ENCODE data around the gene MATK. TPM values are rescaled to one million over a fixed set of nuclear protein-coding genes. Genes with fewer than 3 reads are reported as not detected.
"Not testable (repeated sequence)": the region's sequence is repeated elsewhere in the genome, so short reads cannot be mapped to it uniquely, and the experiment has no call there.

MATK gene
- total and polyA plus RNA-seq, 7 donors, result 1.8 to 7.7 (median 6.6) TPM; not detected in 4

DNA sequence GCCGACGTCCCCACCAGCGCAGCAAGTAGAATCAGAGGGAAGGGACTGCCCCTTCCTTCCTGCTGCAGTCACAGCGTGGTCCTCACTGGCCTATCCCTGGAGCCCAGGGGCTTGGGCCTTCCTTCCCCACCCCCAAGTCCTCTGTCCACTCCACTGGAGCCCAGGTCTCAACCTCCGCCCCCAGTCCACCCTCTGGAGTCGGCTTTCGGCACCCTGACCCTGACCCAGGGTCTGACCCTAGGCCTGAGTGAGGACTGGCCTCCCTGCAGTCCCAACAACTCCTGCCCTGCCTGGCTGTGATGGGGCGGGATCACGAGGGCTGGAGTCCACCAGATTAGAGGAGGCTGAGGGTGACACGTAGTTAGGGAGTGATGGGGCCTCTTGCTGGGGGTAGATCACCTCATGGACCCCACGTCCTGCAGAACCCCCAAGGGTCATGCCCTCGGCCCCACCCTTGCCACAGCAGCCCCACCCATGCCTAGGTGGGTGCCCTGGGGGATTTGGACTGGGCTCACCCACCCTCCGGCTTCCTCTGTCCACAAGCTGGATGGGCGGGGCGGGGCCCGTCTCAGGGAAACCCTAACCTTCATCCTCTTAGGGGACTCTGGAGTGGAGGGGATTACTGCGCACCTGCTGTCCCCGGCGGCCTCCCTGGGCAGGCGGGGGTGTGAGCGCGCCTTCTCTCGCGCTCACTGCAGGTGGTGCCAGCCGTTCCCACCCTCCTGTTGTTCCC is 18.0 kb downstream of the MATK start:
- Histone ChIP-seq H3K27me3 (peaks cover 0 to 10% (median 0%) of the 10 kb centered on the region in 3 donors), H3K9me3 (no peaks in the 10 kb centered on the region), H3K27ac (no peak overlapping the region), H3K4me1 (peaks cover 0 to 11% (median 4%) of the 10 kb centered on the region in 4 donors), H3K36me3 (peaks cover 13 to 43% (median 27%) of the 10 kb centered on the region in 4 donors), H3K4me3 (no peak overlapping the region)
- no peak for TF ChIP-seq POLR2A (IDR thresholded peaks at IDR 0.05)
- TF ChIP-seq EP300 (IDR thresholded peaks at IDR 0.05), result no peak
- no peak for TF ChIP-seq POLR2AphosphoS5 (IDR thresholded peaks at IDR 0.05)
- TF ChIP-seq, protein P1, sequence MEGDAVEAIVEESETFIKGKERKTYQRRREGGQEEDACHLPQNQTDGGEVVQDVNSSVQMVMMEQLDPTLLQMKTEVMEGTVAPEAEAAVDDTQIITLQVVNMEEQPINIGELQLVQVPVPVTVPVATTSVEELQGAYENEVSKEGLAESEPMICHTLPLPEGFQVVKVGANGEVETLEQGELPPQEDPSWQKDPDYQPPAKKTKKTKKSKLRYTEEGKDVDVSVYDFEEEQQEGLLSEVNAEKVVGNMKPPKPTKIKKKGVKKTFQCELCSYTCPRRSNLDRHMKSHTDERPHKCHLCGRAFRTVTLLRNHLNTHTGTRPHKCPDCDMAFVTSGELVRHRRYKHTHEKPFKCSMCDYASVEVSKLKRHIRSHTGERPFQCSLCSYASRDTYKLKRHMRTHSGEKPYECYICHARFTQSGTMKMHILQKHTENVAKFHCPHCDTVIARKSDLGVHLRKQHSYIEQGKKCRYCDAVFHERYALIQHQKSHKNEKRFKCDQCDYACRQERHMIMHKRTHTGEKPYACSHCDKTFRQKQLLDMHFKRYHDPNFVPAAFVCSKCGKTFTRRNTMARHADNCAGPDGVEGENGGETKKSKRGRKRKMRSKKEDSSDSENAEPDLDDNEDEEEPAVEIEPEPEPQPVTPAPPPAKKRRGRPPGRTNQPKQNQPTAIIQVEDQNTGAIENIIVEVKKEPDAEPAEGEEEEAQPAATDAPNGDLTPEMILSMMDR (IDR thresholded peaks at IDR 0.05), result no peak
- no peak for DNase-seq
- WGBS, 2 donors, result 85 to 88% methylated on average over 25 of the region's 25 CpGs
- intact Hi-C loops (cut with DNase I), result no loop called here

DNA sequence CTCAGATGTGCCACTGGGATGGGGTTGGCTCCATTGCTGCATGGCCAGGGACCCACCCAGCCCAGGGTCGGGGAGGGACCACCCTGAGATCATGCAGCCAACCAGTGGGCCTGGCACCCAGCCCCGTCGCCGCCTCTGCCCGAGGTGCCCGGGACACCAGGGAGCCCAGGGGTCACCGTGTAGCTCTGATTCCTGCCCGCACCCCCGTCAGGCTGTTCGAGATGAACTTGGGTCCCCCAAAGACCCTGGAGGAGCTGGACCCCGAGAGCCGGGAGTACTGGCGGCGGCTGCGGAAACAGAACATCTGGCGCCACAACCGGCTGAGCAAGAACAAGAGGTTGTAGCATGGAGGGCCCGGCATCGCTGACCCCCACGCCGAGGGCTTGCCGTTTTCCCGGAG is 19.1 kb downstream of the MATK start:
- H3K9me3 ChIP-seq, result no peaks in the 10 kb centered on the region
- no peak for DNase-seq
- peaks cover 13 to 43% (median 27%) of the 10 kb centered on the region in 4 donors for H3K36me3 ChIP-seq
- intact Hi-C loops (cut with DNase I), result no loop called here
- 95 to 96% methylated on average over 23 of the region's 23 CpGs for WGBS, 2 donors
- no peak overlapping the region for H3K27ac ChIP-seq
- peaks cover 0 to 8% (median 0%) of the 10 kb centered on the region in 3 donors for H3K27me3 ChIP-seq
- H3K4me3 ChIP-seq, result no peak overlapping the region
- peaks cover 0 to 14% (median 8%) of the 10 kb centered on the region in 4 donors for H3K4me1 ChIP-seq
- TF ChIP-seq, protein P1 (IDR thresholded peaks at IDR 0.05), result no peak
- TF ChIP-seq EP300 (IDR thresholded peaks at IDR 0.05) (no peak), POLR2A (IDR thresholded peaks at IDR 0.05) (no peak), POLR2AphosphoS5 (IDR thresholded peaks at IDR 0.05) (no peak)

DNA sequence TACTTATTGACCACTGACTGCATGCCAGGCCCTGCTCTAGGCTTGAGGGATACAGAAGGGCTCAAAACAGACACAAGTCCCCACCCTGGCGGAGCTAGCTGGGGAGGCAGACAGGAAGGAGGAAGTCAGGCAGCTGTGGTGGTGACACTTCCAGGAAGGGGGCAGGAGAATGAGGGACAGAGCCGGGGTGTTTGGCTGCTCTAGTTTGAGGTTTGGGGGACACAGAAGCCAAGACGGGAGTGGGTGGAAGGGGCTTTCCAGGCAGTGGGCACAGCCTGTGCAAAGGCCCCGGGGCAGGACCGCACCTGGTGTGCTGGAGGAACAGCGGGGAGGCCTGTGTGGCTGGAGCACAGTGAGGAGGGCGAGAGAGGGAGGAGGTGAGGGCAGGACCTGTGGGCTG is 19.7 kb downstream of the MATK start:
- WGBS, 2 donors, result 76 to 87% methylated on average over 7 of the region's 7 CpGs
- no peak overlapping the region for H3K27ac ChIP-seq
- H3K36me3 ChIP-seq, result peaks cover 13 to 43% (median 27%) of the 10 kb centered on the region in 4 donors
- H3K27me3 ChIP-seq, result peaks cover 0 to 4% (median 0%) of the 10 kb centered on the region in 3 donors
- no peak overlapping the region for H3K4me3 ChIP-seq
- H3K4me1 ChIP-seq, result peaks cover 0 to 20% (median 13%) of the 10 kb centered on the region in 4 donors
- intact Hi-C loops (cut with DNase I), result no loop called here
- TF ChIP-seq POLR2A (IDR thresholded peaks at IDR 0.05), result no peak
- TF ChIP-seq, protein P1 (IDR thresholded peaks at IDR 0.05), result no peak
- no peak for TF ChIP-seq POLR2AphosphoS5 (IDR thresholded peaks at IDR 0.05)
- TF ChIP-seq EP300 (IDR thresholded peaks at IDR 0.05), result no peak
- no peaks in the 10 kb centered on the region for H3K9me3 ChIP-seq
- peak; percentile 63 for DNase-seq

DNA sequence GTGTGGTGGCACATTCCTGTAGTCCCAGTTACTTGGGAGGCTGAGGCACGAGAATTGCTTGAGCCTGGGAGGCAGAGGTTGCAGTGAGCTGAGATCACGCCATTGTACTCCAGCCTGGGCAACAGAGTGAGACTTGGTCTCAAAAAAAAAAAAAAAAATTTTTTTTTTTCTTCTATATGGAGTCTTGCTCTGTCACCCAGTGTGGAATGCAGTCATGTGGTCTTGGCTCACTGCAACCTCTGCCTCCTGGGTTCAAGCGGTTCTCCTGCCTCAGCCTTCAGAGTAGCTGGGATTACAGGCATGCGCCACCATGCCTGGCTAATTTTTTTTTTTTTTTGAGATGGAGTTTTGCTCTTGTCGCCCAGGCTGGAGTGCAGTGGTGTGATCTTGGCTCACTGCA is 20.4 kb downstream of the MATK start:
- intact Hi-C loops (cut with DNase I); DNase-seq; H3K9me3 ChIP-seq; H3K4me3 ChIP-seq; H3K27ac ChIP-seq; H3K27me3 ChIP-seq: not testable (repeated sequence)
- WGBS, 2 donors, result 95 to 96% methylated on average over 5 of the region's 5 CpGs
- Histone ChIP-seq H3K4me1 (peaks cover 0 to 24% (median 17%) of the 10 kb centered on the region in 4 donors), H3K36me3 (peaks cover 13 to 43% (median 27%) of the 10 kb centered on the region in 4 donors)

DNA sequence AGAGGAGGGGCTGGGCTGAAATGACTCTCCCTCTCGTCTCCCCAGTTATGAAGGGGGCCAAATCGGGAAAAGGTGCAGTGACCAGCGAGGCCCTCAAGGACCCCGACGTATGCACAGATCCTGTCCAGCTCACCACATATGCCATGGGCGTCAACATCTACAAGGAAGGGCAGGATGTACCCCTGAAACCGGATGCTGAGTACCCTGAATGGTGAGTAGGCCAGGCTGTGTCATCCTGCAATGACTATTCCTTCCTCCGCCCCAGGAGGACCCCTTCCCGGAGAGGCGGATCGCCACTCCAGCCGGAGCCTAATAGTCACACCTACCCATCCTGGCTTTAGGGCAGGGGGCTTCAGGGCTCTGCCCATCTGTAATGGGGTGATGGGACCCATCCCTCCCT is 21.1 kb downstream of the MATK start:
- Histone ChIP-seq H3K36me3 (peaks cover 13 to 43% (median 27%) of the 10 kb centered on the region in 4 donors), H3K27ac (no peak overlapping the region)
- DNase-seq, result no peak

More for the DNA sequence above, 21.1 kb downstream of the MATK start:
- Histone ChIP-seq H3K9me3 (no peaks in the 10 kb centered on the region), H3K4me1 (peaks cover 0 to 30% (median 23%) of the 10 kb centered on the region in 4 donors), H3K27me3 (no peaks in the 10 kb centered on the region), H3K4me3 (no peak overlapping the region)
- 93 to 95% methylated on average over 12 of the region's 12 CpGs for WGBS, 2 donors
- intact Hi-C loops (cut with DNase I), result no loop called here
- TF ChIP-seq EP300 (IDR thresholded peaks at IDR 0.05), result no peak
- no peak for TF ChIP-seq POLR2AphosphoS5 (IDR thresholded peaks at IDR 0.05)
- TF ChIP-seq, protein P1 (IDR thresholded peaks at IDR 0.05), result no peak
- no peak for TF ChIP-seq POLR2A (IDR thresholded peaks at IDR 0.05)

Data from sigmoid colon (tissue), 7 donors.